Ishikawa (cell line): ENCODE measurements around the gene TAF3.

Experiments used
- CEBPB ChIP-seq: IDR thresholded peaks from 2 replicates; pipeline ENCODE4 v1.6.1; 2012
- CREB1 ChIP-seq: IDR thresholded peaks from 2 replicates; pipeline ENCODE4 v1.6.1; 2012; ENCODE audit warnings: low read depth
- EGR1 ChIP-seq: IDR thresholded peaks from 2 replicates; pipeline ENCODE4 v1.6.1; 2012
- EP300 ChIP-seq: IDR thresholded peaks from 2 replicates; pipeline ENCODE4 v1.6.1; 2012; ENCODE audit warnings: borderline replicate concordance
- FOXM1 ChIP-seq: IDR thresholded peaks from 2 replicates; pipeline ENCODE4 v1.6.1; 2012; ENCODE audit warnings: low read depth, borderline replicate concordance
- MAX ChIP-seq: IDR thresholded peaks from 2 replicates; pipeline ENCODE4 v1.6.1; 2012
- NFIC ChIP-seq: IDR thresholded peaks from 2 replicates; pipeline ENCODE4 v1.6.1; 2012
- RAD21 ChIP-seq: IDR thresholded peaks from 2 replicates; pipeline ENCODE4 v1.6.1; 2012; ENCODE audit warnings: low read depth
- REST ChIP-seq: IDR thresholded peaks from 2 replicates; pipeline ENCODE4 v1.6.1; 2012; ENCODE audit warnings: low read depth, mild to moderate bottlenecking
- TAF1 ChIP-seq: IDR thresholded peaks from 2 replicates; pipeline ENCODE4 v1.6.1; 2012; ENCODE audit warnings: low read depth, mild to moderate bottlenecking
- TCF12 ChIP-seq: IDR thresholded peaks from 2 replicates; pipeline ENCODE4 v1.6.1; 2012; ENCODE audit warnings: low read depth
- TEAD4 ChIP-seq: IDR thresholded peaks from 2 replicates; pipeline ENCODE4 v1.6.1; 2012
- USF1 ChIP-seq: IDR thresholded peaks from 2 replicates; pipeline ENCODE4 v1.6.1; 2012
- YY1 ChIP-seq: IDR thresholded peaks from 2 replicates; pipeline ENCODE4 v1.6.1; 2012; ENCODE audit warnings: low read depth
- ZBTB7A ChIP-seq: IDR thresholded peaks from 2 replicates; pipeline ENCODE4 v1.6.1; 2012; ENCODE audit warnings: low read depth

TAF3 gene

GRCh38 chr10:7960108-7960507, 141.8 kb downstream of the TAF3 start:
- no peak for TF ChIP-seq EP300

- TF ChIP-seq EGR1 = no peak
- TF ChIP-seq EP300 = no peak
- TF ChIP-seq REST = no peak
- TF ChIP-seq RAD21 = no peak
- TF ChIP-seq TAF1 = no peak
- no peak for TF ChIP-seq MAX
- TF ChIP-seq CEBPB = no peak
- no peak for TF ChIP-seq TCF12
- TF ChIP-seq NFIC = no peak
- TF ChIP-seq FOXM1 = no peak
- TF ChIP-seq CREB1 = no peak
- no peak for TF ChIP-seq ZBTB7A
- no peak for TF ChIP-seq TEAD4
- no peak for TF ChIP-seq YY1
- TF ChIP-seq USF1 = no peak
Observed at GRCh38 chr10:7962592-7962991, 144.3 kb downstream of the TAF3 start.

- TF ChIP-seq TAF1 (no peak), RAD21 (no peak), NFIC (no peak), USF1 (no peak), EP300 (no peak), REST (no peak), CEBPB (no peak), MAX (no peak), FOXM1 (no peak)
Observed at GRCh38 chr10:7965457-7965856, 147.2 kb downstream of the TAF3 start.

- TF ChIP-seq ZBTB7A (no peak), TEAD4 (no peak)
Observed at GRCh38 chr10:7967035-7967434, 148.7 kb downstream of the TAF3 start.

- TF ChIP-seq ZBTB7A (no peak), MAX (no peak), EP300 (no peak), EGR1 (no peak), RAD21 (no peak), REST (no peak), TAF1 (no peak)
Observed at GRCh38 chr10:7968510-7969112, 150.3 kb downstream of the TAF3 start.
